Testis (tissue), 3 donors: ENCODE data around the gene RPS6KL1. TPM values are rescaled to one million over a fixed set of nuclear protein-coding genes. Genes with fewer than 3 reads are reported as not detected.

Experiments used
- DNase-seq: peaks from one replicate; pipeline ENCODE4 v3.0.0-alpha.2; 2019
- H3K27ac ChIP-seq, 2 donors: fragments of 200-600 bp; sonication (generic); one replicate each; pipeline ENCODE4 v1.5.1; 2019
- H3K27me3 ChIP-seq: fragments of 200-600 bp; sonication (generic); one replicate; pipeline ENCODE4 v1.5.1; 2019
- H3K36me3 ChIP-seq: fragments of 200-600 bp; sonication (generic); one replicate; pipeline ENCODE4 v1.5.1; 2017; ENCODE audit warnings: low read depth; ENCODE audit errors: missing control alignments
- H3K4me1 ChIP-seq: fragments of 200-600 bp; sonication (generic); one replicate; pipeline ENCODE4 v1.5.1; 2019
- H3K4me3 ChIP-seq, 2 donors: fragments of 200-600 bp; sonication (generic); one replicate each; pipeline ENCODE4 v1.5.1; 2017 to 2019
- H3K9me3 ChIP-seq: fragments of 200-600 bp; sonication (generic); one replicate; pipeline ENCODE4 v1.5.1; 2017
- CTCF ChIP-seq, 3 experiments: fragments of 450-650 bp in 2 of 3; fragments of 200-600 bp in 1 of 3; sonication (generic) in 1 of 3; IDR thresholded peaks; one replicate each; pipeline ENCODE4 v1.5.1; 2016 to 2019; ENCODE audit warnings: antibody characterized with exemption in 3 of 3, mild to moderate bottlenecking in 2 of 3, moderate library complexity in 1 of 3
- POLR2A ChIP-seq: fragments of 450-650 bp; IDR thresholded peaks from one replicate; pipeline ENCODE4 v1.6.1; 2017; ENCODE audit warnings: antibody characterized with exemption, mild to moderate bottlenecking, moderate library complexity
- WGBS, 2 donors: methylation state at CpG; one replicate each; pipeline ENCODE4 v1.1.5; 2018; 5-methylcytosine and 5-hydroxymethylcytosine counted together
- intact Hi-C: fragments of 100-400 bp; cut with DNase I; formaldehyde crosslinking; loops from one replicate; pipeline ENCODE4 v1.15.1; 2023; ENCODE audit warnings: low total_unique reads
- polyA plus RNA-seq: library from polyadenylated mRNA; stranded (reverse); fragments of 350-450 nt; fragmentation: Illumina TruSeq; extraction: RNeasy Lipid Tissue Mini Kit (QIAGEN cat#74804); gene quantifications from one replicate; pipeline ENCODE4 v1.2.3, GENCODE V29; 2014; ENCODE audit warnings: low read depth, low replicate concordance; ENCODE audit not compliant: insufficient read depth
- total RNA-seq, 2 donors: library from RNA; depleted of rRNA; stranded (reverse); fragments of >200 nt; gene quantifications; one replicate each; pipeline ENCODE4 v1.2.3, GENCODE V29; 2016

Gene RPS6KL1
- total and polyA plus RNA-seq, 3 donors from 2014 or later = 22.5 to 41.8 (median 22.9) TPM

- H3K27ac ChIP-seq = no peak overlapping the region
- H3K4me3 ChIP-seq = peak overlapping the region in 1 of 2 donors; percentile 61
- H3K9me3 ChIP-seq = no peaks in the 10 kb centered on the region
- WGBS, 2 donors = 83 to 91% methylated on average over 5 of the region's 5 CpGs
- peaks cover 7% of the 10 kb centered on the region for H3K4me1 ChIP-seq
- DNase-seq = no peak
- H3K27me3 ChIP-seq = no peaks in the 10 kb centered on the region
- intact Hi-C loops = no loop called here
- no peaks in the 10 kb centered on the region for H3K36me3 ChIP-seq
- TF ChIP-seq POLR2A (no peak), CTCF (IDR thresholded peaks at IDR 0.05) (no peak)
Observed at GRCh38 chr14:74953686-74954085, 30.6 kb upstream of the RPS6KL1 start.

- H3K27me3 ChIP-seq = no peaks in the 10 kb centered on the region
- intact Hi-C loops = no loop called here
Observed at GRCh38 chr14:74952697-74953484, 29.8 kb upstream of the RPS6KL1 start.

GRCh38 chr14:74952180-74952665 lies 29.2 kb upstream of the RPS6KL1 start:
- no peak for DNase-seq
- Histone ChIP-seq H3K27me3 (no peaks in the 10 kb centered on the region), H3K36me3 (no peaks in the 10 kb centered on the region), H3K27ac (no peak overlapping the region), H3K4me1 (peaks cover 7% of the 10 kb centered on the region), H3K4me3 (no peak overlapping the region), H3K9me3 (no peaks in the 10 kb centered on the region)
- 66 to 90% methylated on average over 6 of the region's 6 CpGs for WGBS, 2 donors
- intact Hi-C loops = no loop called here
- TF ChIP-seq CTCF (IDR thresholded peaks at IDR 0.05) (no peak), POLR2A (no peak)

More at GRCh38 chr14:74952697-74953484, 29.8 kb upstream of the RPS6KL1 start:
- Histone ChIP-seq H3K4me3 (no peak overlapping the region), H3K9me3 (no peaks in the 10 kb centered on the region), H3K36me3 (no peaks in the 10 kb centered on the region), H3K4me1 (peaks cover 7% of the 10 kb centered on the region), H3K27ac (no peak overlapping the region)
- TF ChIP-seq CTCF (IDR thresholded peaks at IDR 0.05) = no peak
- no peak for TF ChIP-seq POLR2A
- no peak for DNase-seq
- WGBS, 2 donors = 89 to 91% methylated on average over 16 to 18 of the region's 18 CpGs

GRCh38 chr14:74951443-74952179 lies 28.6 kb upstream of the RPS6KL1 start:
- intact Hi-C loops = no loop called here
- no peaks in the 10 kb centered on the region for H3K27me3 ChIP-seq

More at GRCh38 chr14:74951443-74952179, 28.6 kb upstream of the RPS6KL1 start:
- TF ChIP-seq POLR2A (no peak), CTCF (IDR thresholded peaks at IDR 0.05) (no peak)
- DNase-seq = no peak
- Histone ChIP-seq H3K36me3 (no peaks in the 10 kb centered on the region), H3K9me3 (no peaks in the 10 kb centered on the region), H3K4me1 (peaks cover 8% of the 10 kb centered on the region), H3K27ac (no peak overlapping the region), H3K4me3 (no peak overlapping the region)
- 70 to 78% methylated on average over 11 to 15 of the region's 15 CpGs for WGBS, 2 donors
